HPDE6-E6E7 (cell line): ENCODE results near the gene PEAK3.

ENCODE experiments used
- DNase-seq: peaks from one replicate; pipeline ENCODE4 v3.0.0; 2011; ENCODE audit warnings: missing footprints; ENCODE audit errors: extremely low spot score

Gene PEAK3

DNA sequence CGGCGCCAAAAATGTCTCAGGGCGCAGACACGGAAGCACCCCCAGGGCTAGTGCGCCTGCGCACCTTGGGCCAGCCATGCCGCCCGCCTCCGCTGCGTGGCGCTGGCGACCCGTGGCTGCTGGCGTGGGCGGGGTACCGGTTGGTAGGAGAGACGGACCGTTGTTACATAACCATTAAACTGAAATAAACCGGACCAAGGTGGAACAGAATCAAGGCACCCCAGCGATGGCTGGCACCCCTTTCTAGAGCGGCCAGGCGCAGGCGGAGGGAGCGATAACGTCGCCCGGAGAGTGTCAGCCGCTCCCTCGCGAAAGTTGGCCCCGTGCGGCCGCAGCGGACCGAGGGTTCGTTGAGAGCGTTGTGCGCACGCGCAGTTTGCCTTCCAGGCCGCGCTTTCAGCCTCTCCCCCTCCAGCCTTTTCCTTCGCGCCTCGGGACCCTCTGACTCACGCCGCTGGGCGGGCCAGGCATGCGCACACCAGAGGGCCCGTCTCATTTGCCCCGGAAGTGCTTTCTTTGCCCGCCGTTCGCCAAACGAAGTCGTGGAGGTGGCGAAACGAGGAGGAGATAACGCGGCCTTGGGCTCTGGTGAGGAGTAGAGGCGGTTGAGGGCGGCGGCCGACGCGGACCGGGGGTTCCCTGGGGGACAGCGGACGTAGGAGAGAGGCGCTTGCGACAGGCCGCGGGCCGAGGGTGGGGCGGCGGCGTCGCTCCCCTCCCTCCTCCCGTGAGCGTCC, 45.5 kb downstream of the PEAK3 start, which contains the start of the genes PLEKHJ1 and SF3A2:
TSS of gene PLEKHJ1 (minus strand) at position 16 of the 737 bp plus-strand sequence. CDS start 81 bp downstream, outside the sequence.
TSS of gene SF3A2 (plus strand) at position 511 of the 737 bp plus-strand sequence. CDS start 6,595 bp downstream, outside the sequence.
- peak; percentile 99 for DNase-seq

DNA sequence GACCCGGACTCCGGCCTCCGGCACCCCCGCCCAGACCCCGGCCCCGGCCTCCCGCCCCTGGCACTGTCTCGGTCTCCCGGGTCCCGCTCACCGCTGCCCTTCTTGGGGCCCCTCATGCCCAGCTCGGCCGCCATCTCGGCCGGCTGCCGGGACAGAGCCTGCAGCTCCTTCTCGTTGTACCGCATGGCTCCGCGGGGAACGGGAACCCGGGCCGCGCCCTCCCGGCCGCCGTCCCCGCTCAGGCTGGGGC, 46.0 kb downstream of the PEAK3 start:
- DNase-seq: no peak

DNA sequence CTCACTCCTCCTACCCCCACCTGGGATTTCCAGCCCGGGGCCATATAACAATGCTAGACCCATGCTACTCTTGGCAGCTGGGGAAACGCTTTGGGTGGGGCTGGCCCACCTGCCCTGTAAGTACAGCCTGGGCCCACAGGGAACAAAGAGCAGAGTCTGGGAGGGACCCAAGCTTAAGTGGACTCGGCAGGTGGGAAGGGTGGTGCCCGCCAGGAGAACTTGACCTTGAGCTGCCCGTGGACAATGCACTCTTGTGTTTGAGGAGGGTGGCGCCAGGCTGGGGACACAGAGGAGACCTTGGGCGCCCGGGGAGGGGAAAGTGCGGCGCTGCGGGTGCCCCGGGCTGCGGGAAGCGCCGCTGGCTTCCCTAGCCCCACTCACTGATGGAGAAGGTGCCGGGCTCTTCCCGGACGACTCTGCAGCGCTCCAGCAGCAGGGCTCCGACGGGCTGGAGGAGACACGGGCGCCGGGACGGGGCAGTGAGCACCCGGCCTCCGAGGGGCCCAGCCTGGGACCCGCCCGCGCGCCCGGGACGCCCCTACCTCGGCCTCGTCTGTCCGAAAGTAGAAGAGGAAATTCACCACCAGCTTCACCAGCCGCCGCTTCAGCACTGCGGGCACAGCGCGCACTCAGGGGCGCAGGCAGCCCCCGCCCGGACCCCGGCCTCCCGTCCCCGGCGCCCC, 46.5 kb downstream of the PEAK3 start:
- DNase-seq: no peak

DNA sequence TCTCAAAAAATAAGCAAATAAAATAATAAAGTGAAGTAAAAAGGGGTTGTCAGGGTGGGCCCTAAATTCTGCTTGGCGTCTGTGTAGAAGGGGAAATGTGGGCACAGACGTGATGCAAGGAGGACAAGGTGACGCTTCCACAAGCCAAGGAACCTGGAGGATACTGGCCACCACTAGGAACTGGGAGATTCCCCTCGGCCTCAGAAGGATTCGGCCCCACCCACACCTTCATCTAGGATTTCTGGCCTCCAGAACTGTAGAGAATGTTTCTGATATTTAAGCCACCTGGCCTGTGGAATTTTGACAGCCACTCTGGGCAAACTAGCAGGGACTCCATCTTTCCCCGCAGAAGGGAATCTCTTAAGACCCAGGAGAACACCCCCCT, 47.0 kb downstream of the PEAK3 start:
- no peak for DNase-seq

DNA sequence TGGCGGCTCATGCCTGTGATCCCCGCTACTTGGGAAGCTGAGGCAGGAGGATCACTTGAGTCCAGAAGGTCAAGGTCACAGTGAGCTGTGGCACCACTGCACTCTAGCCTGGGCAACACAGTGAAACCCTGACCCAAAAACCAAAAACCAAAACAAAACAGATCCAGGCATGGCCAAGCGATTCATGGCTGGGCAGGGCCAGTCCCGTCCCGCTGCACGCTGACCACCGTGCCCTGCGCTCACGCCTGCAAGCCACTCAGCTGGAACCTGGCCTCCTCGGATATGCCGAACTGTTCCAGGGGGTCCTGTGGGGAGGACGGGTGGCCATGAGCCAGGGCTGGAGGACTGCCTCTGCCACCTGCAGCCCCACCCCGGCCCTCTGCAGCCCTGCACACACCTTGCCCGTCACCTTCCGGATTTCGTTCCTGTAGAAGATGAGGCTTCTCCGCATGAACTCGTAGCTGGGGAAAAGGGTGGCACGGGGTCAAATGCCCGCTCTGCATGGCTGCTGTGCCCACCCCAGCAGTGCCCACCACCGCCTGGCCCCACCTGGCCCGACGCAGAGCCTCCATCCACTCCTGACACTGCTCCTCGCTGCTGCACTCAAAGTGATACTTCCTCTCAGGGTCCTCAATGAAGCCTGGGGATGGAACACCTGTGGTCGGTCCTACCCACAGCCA, 48.2 kb downstream of the PEAK3 start:
- no peak for DNase-seq

DNA sequence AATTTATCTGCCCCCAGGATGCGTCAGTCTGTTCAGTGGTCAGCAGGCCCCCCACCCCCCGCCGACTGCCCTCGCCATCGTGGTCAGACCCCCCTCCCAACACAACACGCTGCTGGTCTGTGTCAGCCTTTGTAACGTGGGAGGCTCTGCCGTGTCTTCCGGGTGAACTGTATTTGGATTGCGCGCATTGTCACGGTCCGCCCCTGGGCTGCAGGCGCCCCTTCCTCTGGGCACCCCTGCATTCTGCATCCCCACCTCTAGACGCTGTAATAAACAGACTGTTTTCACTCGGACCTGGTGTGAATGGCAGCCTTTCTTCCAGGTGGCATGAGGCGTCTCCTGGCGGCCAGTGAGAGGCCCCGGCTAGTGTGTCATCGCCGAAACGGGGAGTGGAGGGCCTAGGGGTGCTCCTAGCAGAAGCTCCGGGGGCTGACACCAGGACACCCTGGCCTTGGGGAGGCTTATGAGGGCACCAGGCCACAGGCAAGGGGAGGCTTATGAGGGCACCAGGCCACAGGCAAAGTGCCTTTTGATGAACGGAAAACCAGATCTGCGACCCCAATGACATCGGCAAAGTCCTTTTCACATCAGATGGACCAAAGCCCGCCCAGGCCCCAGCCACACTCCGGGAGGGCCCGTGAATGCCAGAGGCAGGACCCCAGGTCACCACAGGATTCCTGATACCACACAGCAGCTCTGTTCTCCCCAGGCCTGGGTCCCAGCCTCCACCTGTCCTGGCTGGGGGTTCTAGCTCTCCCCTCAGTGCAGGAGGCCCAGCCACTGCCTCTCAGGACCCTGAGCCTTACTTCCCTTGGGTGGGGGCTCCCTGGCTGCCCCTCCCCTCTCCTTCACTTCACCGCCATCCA, 49.5 kb downstream of the PEAK3 start:
- no peak for DNase-seq

DNA sequence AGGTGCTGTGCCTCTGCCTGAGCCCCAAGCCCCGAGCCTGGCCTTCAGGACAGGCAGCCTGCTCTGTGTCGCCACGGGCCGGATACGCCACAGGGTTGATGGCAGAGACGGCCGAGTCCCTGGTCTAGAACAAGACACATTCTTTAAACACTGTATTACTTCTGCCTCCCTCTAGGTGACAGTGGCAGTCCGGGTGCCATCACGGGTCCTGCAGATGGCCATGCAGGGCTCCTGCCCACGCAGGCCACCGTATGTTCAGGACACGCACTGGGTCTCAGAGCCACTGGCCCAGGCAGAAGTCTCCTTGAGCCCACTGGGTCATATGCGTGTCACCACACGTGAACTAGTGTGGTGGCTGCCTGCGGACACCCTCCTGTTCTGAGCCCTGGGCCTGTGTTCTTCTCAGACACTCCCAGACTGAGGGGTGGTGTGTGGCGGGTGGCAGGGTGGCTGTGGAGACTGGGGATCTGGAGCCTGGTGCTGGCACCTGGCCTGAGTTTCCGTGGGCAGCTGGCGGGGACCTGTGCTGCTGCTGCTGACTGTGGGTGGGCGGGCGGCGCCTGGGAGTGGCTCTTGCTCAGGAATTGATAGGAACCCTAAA, 50.3 kb downstream of the PEAK3 start:
- DNase-seq: no peak

DNA sequence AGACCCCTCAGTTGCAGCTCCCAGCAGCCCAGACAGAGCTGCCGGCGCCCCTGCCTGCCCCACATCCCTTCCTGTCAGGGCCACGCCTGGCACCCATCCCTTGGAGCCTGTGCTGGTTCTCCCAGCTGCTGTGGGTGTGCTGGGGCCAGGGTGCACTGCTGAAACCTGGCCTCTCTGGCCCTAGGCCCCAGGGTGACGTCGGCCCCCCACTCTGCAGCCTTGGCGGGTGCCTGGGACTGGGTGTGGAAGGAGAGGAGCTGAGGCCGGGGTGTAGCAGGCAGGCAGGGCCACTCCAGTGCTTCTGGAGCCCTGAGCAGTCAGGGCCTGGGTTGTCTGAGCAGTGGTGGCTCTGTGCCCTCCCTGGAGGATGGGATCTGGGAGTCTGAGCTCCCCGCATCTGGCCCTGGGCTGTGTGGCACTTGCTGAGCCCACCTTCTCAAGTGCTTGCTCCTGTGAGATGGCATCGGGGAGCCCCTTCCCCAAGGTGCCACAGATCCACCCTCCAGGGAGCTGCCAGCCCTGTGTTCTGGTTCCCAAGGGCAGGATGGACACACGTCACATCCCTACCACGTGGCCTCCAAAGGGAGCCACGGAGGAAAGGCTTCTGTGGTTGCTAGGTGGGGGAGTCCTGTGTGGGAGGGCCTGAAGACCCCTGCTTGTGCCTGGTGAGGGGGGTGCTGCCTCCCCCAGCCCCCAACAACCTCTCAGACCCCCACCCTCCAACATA, 51.0 kb downstream of the PEAK3 start:
- no peak for DNase-seq

DNA sequence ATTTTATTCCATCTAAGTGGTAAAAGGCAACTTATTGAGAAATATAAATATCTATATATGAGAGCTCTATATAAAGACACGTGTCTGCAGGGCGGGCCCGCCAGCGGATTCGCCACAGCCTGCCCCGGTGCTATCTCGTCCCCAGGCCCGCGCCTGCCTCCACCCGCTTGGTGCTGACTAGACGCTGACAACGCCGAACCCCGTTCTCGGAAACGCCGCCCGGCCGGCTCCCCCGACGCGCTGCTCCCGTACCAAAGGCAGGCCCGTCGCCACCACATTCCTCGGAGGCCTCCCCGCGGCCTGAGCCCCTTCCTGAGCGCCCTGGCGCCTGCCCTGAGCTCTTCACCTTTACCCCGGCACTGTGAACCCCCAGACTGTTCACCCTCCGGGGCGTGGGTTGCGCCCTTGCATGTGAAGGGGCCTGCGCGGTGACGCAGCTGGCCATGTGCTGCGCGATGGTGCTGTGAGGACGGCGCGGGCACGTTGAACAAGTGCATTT, 51.9 kb downstream of the PEAK3 start:
- no peak for DNase-seq

DNA sequence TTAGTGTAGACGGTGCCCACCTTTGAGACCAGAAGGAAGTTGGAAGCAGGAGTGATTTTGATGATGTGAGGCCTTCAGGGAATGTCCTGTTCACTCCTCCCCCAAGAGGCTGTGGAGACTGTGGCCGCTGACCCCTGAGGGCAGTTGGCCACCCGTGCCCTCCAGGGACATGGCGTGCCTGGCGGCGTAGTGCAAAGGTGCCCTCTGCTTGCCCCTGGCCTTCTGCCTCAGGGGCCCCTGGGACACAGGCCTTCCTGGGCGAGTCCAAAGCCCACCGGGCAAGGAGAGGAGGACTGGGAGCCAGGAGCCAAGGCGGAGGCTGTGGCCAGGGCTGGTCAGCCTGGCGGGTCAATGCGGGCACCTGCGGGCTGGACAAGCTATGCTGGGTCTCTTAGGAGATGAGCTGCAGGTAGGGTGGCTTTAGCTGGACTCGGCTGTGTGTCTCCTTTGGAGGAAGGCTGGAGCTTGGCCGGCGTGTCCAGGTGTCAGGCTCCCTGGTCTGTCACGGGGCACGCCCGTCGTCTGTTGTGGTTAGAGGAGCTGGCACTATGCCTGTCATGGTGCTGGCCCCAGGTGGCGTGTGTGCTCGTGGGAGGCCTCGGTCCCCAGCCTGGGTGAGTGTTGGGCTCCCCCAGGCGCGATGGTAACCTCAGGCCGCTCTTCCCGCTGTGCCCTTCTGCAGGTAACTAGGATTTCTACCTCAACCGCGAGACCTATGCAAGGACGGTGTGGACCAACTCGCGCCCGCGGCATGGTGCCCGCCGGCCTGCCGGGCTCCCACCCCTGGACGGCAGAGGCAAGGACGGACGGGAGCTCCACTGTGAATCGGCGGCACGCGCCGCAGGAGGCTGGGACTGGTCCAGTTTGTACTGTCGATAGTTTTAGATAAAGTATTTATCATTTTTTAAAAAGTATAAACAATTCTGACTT, 52.6 kb downstream of the PEAK3 start:
- DNase-seq: no peak

DNA sequence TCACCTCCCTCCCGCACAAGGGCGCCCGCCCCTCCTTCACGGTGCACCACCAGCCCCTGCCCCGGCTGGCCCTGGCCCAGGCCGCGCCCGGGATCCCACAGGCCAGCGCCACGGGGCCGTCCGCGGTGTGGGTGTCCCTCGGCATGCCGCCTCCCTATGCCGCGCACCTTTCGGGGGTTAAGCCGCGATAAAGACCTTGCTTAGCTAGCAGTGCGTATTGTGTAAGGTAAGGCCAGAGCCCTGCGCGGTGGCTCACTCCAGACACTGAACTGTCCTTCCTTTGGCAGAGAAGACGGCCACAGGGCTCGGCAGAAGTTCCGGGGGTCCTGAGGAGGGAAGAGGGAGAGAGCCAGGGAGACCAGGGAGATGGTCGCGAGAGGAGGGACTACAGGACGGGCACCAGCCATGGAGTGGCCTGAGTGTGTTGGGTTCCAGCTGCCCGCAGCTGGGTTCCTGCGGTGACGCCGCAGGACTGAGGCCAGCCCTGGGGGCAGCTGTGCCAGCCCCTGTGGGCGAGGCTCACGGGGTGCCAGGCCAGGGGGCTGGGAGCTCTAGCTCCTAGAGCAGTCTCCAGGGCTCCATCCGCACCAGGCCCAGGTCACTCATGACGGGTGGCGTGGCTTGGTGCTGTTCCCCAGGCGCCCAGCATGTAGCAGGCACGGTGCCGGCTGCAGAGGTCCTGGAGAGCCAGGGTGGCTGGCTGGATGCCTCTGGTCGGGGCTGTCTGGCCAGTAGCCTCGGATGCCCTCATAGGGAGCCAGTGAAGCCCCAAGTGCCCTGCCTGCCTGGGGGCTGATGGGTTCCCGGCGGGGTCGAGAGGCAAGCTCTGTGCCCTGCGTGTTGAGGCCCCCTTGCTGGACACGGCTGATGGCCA, 53.6 kb downstream of the PEAK3 start:
- DNase-seq: no peak

DNA sequence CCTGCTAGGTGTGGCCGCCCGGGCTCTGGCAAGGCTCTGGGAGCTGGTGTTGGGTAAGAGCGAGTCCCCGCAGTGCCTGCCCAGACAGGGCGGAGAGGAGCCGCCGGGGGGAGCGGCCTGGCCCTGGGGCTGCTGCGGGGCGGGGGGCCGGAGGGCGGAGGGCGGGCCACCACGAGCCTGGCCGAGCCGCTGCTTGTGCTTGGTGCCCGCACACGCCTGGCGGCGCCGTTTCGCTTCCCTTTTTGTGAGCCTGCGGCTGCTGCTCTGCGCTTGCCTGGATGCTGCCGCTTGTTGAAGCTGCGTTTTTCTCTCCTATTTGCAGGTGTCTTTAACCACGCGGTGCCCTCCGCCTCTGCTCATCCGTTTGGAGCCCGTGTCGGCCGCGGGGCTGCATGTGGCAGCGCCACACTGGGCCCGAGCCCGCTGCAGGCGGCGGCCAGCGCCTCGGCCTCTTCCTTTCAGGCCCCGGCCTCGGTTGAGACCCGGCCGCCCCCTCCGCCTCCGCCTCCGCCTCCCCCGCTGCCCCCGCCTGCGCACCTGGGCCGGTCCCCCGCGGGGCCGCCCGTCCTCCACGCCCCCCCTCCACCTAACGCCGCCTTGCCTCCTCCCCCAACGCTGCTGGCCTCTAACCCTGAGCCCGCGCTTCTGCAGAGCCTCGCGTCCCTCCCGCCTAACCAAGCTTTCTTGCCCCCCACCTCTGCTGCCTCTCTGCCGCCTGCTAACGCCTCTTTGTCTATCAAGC, 54.4 kb downstream of the PEAK3 start:
- no peak for DNase-seq

DNA sequence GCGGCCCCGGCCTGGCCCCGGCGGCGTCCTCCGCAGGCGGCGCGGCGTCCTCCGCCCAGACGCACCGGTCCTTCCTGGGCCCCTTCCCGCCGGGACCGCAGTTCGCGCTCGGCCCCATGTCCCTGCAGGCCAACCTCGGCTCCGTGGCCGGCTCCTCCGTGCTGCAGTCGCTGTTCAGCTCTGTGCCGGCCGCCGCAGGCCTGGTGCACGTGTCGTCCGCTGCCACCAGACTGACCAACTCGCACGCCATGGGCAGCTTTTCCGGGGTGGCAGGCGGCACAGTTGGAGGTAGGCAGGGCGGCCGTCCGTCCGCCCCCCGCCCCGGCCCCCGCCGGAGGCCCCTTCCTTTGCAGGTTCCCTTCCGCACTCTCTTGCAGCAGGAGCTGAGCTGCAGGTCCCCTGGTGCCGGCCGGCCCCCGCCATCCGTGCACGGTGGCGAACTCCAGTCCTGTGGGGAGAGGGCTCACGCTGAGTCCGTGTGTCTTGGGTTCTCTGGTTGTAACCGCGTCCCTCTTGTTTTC, 55.1 kb downstream of the PEAK3 start:
- DNase-seq: no peak

DNA sequence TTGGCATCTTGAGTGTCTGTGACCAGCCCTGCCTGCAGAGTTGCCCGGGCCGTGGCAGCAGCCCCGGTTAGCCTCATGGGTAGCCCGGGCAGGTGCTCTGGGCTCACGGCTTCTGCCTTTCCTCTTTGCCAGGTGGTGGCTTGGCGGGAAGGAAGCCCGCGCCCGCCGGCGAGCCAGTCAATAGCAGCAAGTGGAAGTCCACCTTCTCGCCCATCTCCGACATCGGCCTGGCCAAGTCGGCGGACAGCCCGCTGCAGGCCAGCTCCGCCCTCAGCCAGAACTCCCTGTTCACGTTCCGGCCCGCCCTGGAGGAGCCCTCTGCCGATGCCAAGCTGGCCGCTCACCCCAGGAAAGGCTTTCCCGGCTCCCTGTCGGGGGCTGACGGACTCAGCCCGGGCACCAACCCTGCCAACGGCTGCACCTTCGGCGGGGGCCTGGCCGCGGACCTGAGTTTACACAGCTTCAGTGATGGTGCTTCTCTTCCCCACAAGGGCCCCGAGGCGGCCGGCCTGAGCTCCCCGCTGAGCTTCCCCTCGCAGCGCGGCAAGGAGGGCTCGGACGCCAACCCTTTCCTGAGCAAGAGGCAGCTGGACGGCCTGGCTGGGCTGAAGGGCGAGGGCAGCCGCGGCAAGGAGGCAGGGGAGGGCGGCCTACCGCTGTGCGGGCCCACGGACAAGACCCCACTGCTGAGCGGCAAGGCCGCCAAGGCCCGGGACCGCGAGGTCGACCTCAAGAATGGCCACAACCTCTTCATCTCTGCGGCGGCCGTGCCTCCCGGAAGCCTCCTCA, 55.7 kb downstream of the PEAK3 start:
- no peak for DNase-seq

DNA sequence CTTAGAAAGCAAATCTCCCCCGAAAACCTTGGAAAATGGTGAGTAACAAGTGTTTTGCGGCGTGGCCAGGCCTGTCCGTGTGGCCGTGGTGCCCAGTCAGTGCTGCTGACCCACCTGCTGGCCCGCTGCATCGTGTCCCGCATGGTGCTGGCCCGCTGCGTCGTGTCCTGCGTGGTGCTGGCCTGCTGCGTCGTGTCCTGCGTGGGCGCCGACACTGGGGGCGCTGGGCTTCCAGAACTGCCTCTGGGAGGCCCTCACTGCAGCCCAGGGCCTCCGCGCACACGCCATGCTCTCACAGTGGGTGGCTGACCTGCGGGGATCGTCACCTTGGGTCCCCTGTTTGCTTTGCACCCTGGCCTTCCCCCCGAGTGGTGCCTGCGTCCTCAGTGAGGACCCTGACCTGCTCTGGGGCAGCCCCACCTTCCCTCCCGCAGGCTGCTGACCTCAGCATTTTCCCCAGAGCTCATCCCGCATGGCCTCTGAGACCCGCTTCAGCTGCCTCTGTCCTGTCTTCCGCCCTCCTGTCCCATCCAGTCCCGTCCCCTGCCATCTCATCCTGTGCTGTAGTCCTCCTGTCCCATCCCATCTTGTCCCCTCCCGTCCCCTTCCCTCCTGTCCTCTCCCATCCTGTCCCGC, 56.4 kb downstream of the PEAK3 start:
- DNase-seq: no peak

DNA sequence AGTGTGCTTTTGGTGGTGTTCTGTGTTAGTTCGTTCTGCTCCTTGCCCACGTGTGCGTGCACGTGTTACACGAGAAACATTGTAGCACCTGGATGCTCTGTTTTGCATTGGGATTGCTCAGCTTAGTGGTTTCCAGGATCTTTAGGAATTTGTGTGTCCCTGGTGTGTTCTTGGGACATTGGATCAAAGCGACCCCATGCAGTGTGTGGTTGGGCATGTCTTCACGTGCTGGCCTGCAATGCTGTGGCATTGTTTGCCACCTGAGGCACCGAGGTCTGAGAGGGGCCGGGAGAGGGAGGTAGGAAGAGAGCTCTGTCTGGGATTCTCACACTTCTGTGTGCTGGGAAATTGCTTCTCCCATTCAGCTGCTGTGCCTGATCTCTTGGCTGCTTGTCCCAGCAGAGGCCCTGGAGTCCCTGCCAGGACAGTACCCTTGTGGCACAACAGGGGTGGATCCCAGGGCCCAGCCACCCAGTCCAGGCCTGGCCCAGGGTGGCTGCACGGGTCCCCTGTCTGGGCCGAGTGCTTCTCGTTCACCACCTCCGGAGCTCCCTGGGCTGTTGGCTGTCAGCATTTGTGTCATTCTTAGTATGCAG, 57.1 kb downstream of the PEAK3 start:
- DNase-seq: no peak
